Measurements from ENCODE around the gene DLEC1. TPM values are rescaled to one million over a fixed set of nuclear protein-coding genes. Genes with fewer than 3 reads are reported as not detected.

The DLEC1 gene
- total and polyA plus RNA-seq, 5 donors from 2014 or later: 0.09 to 4.9 (median 0.64) TPM

DNA sequence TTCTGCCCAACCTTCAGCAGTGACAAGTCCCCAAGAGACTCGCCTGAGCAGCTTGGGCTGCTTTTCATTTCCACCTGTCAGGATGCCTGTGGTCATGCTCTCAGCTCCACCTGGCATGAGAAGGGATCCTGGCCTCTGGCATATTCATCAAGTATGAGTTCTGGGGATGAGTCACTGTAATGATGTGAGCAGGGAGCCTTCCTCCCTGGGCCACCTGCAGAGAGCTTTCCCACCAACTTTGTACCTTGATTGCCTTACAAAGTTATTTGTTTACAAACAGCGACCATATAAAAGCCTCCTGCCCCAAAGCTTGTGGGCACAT is 102.9 kb downstream of the DLEC1 start:
- H3K36me3 Mint-ChIP-seq: peaks cover 20% of the 10 kb centered on the region
- H3K4me3 ChIP-seq (ENCODE audit: low read depth, low read length): no peak overlapping the region

DNA sequence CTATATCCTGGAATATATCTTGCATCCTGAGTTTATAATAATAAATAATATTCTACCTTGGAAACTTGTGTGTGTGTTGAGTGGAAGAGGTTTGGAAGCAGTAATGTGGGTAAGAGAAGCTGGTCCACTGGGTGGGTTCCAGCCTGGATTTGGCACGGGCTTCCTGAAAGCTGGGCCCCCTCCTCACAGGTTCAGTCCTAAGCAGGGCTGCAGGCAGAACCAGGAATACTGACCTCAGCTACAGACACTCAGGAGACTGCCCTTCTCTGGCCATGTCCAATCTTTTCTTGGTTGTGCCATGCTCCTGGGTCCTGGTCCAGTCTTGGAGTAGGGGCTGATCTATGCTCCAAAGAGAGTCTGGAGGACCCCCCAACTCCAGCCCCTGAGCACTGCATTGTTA is 104.0 kb downstream of the DLEC1 start:
- H3K27me3 ChIP-seq (ENCODE audit: control insufficient read depth, insufficient read depth, low read length): no peaks in the 10 kb centered on the region
- H3K27ac ChIP-seq (ENCODE audit: insufficient read depth, low read length, poor library complexity, severe bottlenecking): no peak overlapping the region
- H3K36me3 Mint-ChIP-seq: peaks cover 17% of the 10 kb centered on the region
- peaks cover 23% of the 10 kb centered on the region for H3K4me1 ChIP-seq (ENCODE audit: control insufficient read depth, insufficient read depth, low read length, poor library complexity, severe bottlenecking)
- peaks cover 20% of the 10 kb centered on the region for H3K36me3 ChIP-seq (ENCODE audit: control insufficient read depth, insufficient read depth, low read length)
- H3K9me3 Mint-ChIP-seq: peaks cover 0 to 17% (median 5%) of the 10 kb centered on the region in 7 donors
- no peak overlapping the region for H3K4me3 Mint-ChIP-seq
- DNase-seq: no peak
- ATAC-seq (ENCODE audit: low read depth in 2 of 2): no peak
- H3K27ac Mint-ChIP-seq: no peak overlapping the region
- peaks cover 4 to 35% (median 23%) of the 10 kb centered on the region in 4 donors for H3K4me1 Mint-ChIP-seq
- no peak overlapping the region for H3K4me3 ChIP-seq (ENCODE audit: low read depth, low read length)
- H3K9me3 ChIP-seq (ENCODE audit: control insufficient read depth in 2 of 2, low read length in 2 of 2): peaks cover 16% of the 10 kb centered on the region in 2 experiments
- peaks cover 4% of the 10 kb centered on the region for H3K27me3 Mint-ChIP-seq

More for the DNA sequence above, 102.9 kb downstream of the DLEC1 start:
- H3K27ac ChIP-seq (ENCODE audit: insufficient read depth, low read length, poor library complexity, severe bottlenecking): no peak overlapping the region
- H3K4me1 Mint-ChIP-seq: peaks cover 9 to 43% (median 20%) of the 10 kb centered on the region in 4 donors
- no peak for ATAC-seq (ENCODE audit: low read depth in 2 of 2)
- H3K9me3 ChIP-seq (ENCODE audit: control insufficient read depth in 2 of 2, low read length in 2 of 2): peaks cover 12 to 13% of the 10 kb centered on the region in 2 experiments
- no peak for DNase-seq
- H3K4me1 ChIP-seq (ENCODE audit: control insufficient read depth, insufficient read depth, low read length, poor library complexity, severe bottlenecking): peaks cover 30% of the 10 kb centered on the region
- H3K36me3 ChIP-seq (ENCODE audit: control insufficient read depth, insufficient read depth, low read length): peaks cover 20% of the 10 kb centered on the region
- no peaks in the 10 kb centered on the region for H3K27me3 ChIP-seq (ENCODE audit: control insufficient read depth, insufficient read depth, low read length)
- peaks cover 0 to 17% (median 5%) of the 10 kb centered on the region in 7 donors for H3K9me3 Mint-ChIP-seq
- H3K27me3 Mint-ChIP-seq: peaks cover 4% of the 10 kb centered on the region
- H3K4me3 Mint-ChIP-seq: peak overlapping the region in 3 of 4 donors; percentile 53 to 77 (median 73)
- peak overlapping the region in 1 of 3 donors; percentile 48 for H3K27ac Mint-ChIP-seq

DNA sequence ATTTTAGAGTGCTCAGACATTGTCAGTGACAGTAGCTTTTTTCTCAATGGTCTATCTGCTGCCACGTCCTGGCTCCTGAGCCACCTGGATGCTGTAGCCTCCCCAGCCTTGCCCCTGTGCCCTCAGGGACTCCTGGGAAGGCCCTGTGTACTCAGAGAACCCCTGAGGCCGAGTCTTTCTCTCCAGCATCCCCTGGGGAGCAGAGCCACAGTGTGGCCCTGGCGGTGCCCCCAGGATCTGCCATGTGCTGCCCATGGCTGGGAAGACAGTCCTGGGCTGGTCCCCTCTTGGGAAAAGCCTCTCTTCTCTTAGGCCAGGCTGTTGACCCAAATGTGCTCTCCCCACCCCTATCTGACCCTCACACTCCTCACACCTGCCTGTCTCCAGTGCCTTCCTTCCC is 104.5 kb downstream of the DLEC1 start:
- peaks cover 21% of the 10 kb centered on the region for H3K4me1 ChIP-seq (ENCODE audit: control insufficient read depth, insufficient read depth, low read length, poor library complexity, severe bottlenecking)
- peaks cover 4 to 34% (median 21%) of the 10 kb centered on the region in 4 donors for H3K4me1 Mint-ChIP-seq
- no peak overlapping the region for H3K4me3 ChIP-seq (ENCODE audit: low read depth, low read length)
- H3K27ac Mint-ChIP-seq: no peak overlapping the region
- peaks cover 16% of the 10 kb centered on the region in 2 experiments for H3K9me3 ChIP-seq (ENCODE audit: control insufficient read depth in 2 of 2, low read length in 2 of 2)
- no peak for DNase-seq
- H3K36me3 ChIP-seq (ENCODE audit: control insufficient read depth, insufficient read depth, low read length): peaks cover 20% of the 10 kb centered on the region
- H3K27ac ChIP-seq (ENCODE audit: insufficient read depth, low read length, poor library complexity, severe bottlenecking): no peak overlapping the region
- no peaks in the 10 kb centered on the region for H3K27me3 ChIP-seq (ENCODE audit: control insufficient read depth, insufficient read depth, low read length)
- H3K27me3 Mint-ChIP-seq: peaks cover 4% of the 10 kb centered on the region
- ATAC-seq (ENCODE audit: low read depth in 2 of 2): no peak
- H3K9me3 Mint-ChIP-seq: peaks cover 0 to 17% (median 5%) of the 10 kb centered on the region in 7 donors
- peak overlapping the region in 1 of 4 donors; percentile 29 for H3K4me3 Mint-ChIP-seq
- peaks cover 17% of the 10 kb centered on the region for H3K36me3 Mint-ChIP-seq

DNA sequence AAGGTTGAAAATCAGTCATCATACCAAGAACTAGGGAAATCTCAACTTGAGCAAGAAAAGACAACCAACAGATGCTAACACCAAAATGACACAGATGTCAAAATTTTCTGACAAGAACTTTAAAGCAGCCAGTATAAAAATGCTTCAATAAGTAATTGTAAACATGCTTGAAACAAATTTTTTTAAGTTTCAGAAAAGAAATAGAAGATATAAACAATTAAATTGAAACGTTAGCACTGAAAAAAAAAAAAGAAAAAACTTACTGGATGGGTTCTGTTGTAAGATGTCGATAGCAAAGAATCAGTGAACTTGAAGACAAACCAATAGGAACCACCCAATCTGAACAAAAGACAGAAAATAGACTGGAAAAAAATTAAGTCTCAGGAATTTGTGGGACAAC is 107.5 kb downstream of the DLEC1 start:
- ATAC-seq (ENCODE audit: low read depth in 2 of 2) (no peak), DNase-seq (no peak)
- no peak overlapping the region for H3K27ac ChIP-seq (ENCODE audit: insufficient read depth, low read length, poor library complexity, severe bottlenecking)
- peaks cover 5 to 34% (median 18%) of the 10 kb centered on the region in 4 donors for H3K4me1 Mint-ChIP-seq
- H3K27ac Mint-ChIP-seq: no peak overlapping the region
- H3K4me3 Mint-ChIP-seq: no peak overlapping the region
- H3K36me3 ChIP-seq (ENCODE audit: control insufficient read depth, insufficient read depth, low read length): peaks cover 10% of the 10 kb centered on the region
- H3K36me3 Mint-ChIP-seq: peaks cover 8% of the 10 kb centered on the region
- peaks cover 6% of the 10 kb centered on the region for H3K4me1 ChIP-seq (ENCODE audit: control insufficient read depth, insufficient read depth, low read length, poor library complexity, severe bottlenecking)
- no peaks in the 10 kb centered on the region for H3K27me3 ChIP-seq (ENCODE audit: control insufficient read depth, insufficient read depth, low read length)
- no peak overlapping the region for H3K4me3 ChIP-seq (ENCODE audit: low read depth, low read length)
- peaks cover 16% of the 10 kb centered on the region in 2 experiments for H3K9me3 ChIP-seq (ENCODE audit: control insufficient read depth in 2 of 2, low read length in 2 of 2)
- peaks cover 4% of the 10 kb centered on the region for H3K27me3 Mint-ChIP-seq
- H3K9me3 Mint-ChIP-seq: peaks cover 0 to 17% (median 5%) of the 10 kb centered on the region in 7 donors

DNA sequence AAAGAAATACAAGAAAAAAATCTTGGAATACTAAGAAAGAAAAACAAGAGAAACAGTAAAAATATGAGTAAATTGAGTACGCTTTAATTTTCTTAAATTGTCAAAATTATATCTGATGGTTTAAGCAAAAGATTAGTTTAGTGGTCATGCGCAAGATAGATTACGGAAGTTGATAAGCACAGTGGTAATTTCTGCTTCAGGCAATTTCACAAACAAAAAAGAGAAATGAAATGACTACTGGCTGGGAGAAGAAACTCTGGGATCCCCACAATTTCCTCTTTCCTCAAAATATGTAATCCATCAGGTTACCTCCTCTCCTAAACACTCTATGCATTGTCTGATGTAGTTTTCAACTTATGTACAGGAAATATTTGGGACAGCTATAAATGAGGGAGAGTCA is 108.4 kb downstream of the DLEC1 start:
- H3K27me3 Mint-ChIP-seq: peaks cover 4% of the 10 kb centered on the region

DNA sequence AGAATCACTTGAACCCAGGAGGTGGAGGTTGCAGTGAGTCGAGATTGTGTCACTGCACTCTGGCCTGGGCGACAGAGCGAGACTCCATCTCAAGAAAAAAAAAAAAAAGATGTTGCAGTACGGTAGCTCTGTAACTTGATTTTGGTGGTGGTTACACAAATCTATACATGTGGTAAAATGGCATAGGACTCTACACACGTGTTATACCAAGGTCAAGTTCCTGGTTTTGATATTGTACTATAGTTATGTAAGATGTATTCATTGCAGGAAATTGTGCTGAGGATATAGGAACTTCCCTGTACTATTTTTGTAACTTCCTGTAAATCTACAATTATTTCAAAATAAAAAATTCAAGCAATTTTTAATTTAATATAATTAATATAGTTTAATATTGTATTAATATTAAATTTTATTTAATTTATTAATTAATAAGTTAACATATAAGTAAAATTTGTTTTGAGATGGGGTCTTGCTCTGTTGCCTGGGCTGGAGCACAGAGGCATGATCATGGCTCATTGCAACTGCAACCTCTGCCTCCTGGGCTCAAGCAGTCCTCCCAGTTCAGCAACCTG is 109.4 kb downstream of the DLEC1 start:
- Mint-ChIP-seq H3K4me1 (peaks cover 13 to 36% (median 25%) of the 10 kb centered on the region in 4 donors), H3K27me3 (peaks cover 4% of the 10 kb centered on the region), H3K36me3 (no peaks in the 10 kb centered on the region), H3K9me3 (peaks cover 0 to 17% (median 6%) of the 10 kb centered on the region in 7 donors), H3K27ac (no peak overlapping the region), H3K4me3 (no peak overlapping the region)
- DNase-seq (no peak), ATAC-seq (ENCODE audit: low read depth in 2 of 2) (no peak)
- H3K27ac ChIP-seq (ENCODE audit: insufficient read depth, low read length, poor library complexity, severe bottlenecking): no peak overlapping the region
- H3K4me1 ChIP-seq (ENCODE audit: control insufficient read depth, insufficient read depth, low read length, poor library complexity, severe bottlenecking): peaks cover 12% of the 10 kb centered on the region
- no peaks in the 10 kb centered on the region for H3K36me3 ChIP-seq (ENCODE audit: control insufficient read depth, insufficient read depth, low read length)
- no peak overlapping the region for H3K4me3 ChIP-seq (ENCODE audit: low read depth, low read length)
- peaks cover 16% of the 10 kb centered on the region in 2 experiments for H3K9me3 ChIP-seq (ENCODE audit: control insufficient read depth in 2 of 2, low read length in 2 of 2)
- no peaks in the 10 kb centered on the region for H3K27me3 ChIP-seq (ENCODE audit: control insufficient read depth, insufficient read depth, low read length)

More for the DNA sequence above, 108.4 kb downstream of the DLEC1 start:
- H3K27me3 ChIP-seq (ENCODE audit: control insufficient read depth, insufficient read depth, low read length): no peaks in the 10 kb centered on the region
- Mint-ChIP-seq H3K27ac (peak overlapping the region in 1 of 3 donors; percentile 9), H3K9me3 (peaks cover 0 to 17% (median 6%) of the 10 kb centered on the region in 7 donors), H3K36me3 (peaks cover under 1% of the 10 kb centered on the region), H3K4me1 (peaks cover 11 to 35% (median 21%) of the 10 kb centered on the region in 4 donors), H3K4me3 (no peak overlapping the region)
- peaks cover 16% of the 10 kb centered on the region in 2 experiments for H3K9me3 ChIP-seq (ENCODE audit: control insufficient read depth in 2 of 2, low read length in 2 of 2)
- H3K36me3 ChIP-seq (ENCODE audit: control insufficient read depth, insufficient read depth, low read length): peaks cover 1% of the 10 kb centered on the region
- ATAC-seq (ENCODE audit: low read depth in 2 of 2) (no peak), DNase-seq (no peak)
- no peak overlapping the region for H3K27ac ChIP-seq (ENCODE audit: insufficient read depth, low read length, poor library complexity, severe bottlenecking)
- H3K4me1 ChIP-seq (ENCODE audit: control insufficient read depth, insufficient read depth, low read length, poor library complexity, severe bottlenecking): peaks cover 12% of the 10 kb centered on the region
- H3K4me3 ChIP-seq (ENCODE audit: low read depth, low read length): no peak overlapping the region

DNA sequence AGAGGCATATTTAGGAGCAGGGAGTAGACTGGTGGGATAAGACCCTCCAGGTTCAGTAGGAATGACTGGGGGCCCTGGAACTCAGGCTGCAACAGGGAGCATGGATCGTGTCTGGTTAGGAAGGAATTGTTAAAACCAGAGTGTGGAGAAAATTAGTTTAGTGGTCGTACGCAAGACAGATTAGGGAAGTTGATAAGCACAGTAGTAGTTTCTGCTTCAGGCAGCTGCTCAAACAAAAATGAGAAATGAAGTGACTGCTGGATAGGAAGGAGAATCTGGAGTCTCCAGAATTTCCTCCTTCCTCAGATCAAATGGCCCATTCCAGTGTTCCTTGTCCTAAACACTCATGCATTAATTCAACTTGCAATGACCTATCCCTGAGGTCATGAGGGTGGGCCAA is 110.7 kb downstream of the DLEC1 start:
- Histone ChIP-seq H3K4me1 (ENCODE audit: control insufficient read depth, insufficient read depth, low read length, poor library complexity, severe bottlenecking) (peaks cover 12% of the 10 kb centered on the region), H3K27ac (ENCODE audit: insufficient read depth, low read length, poor library complexity, severe bottlenecking) (no peak overlapping the region), H3K4me3 (ENCODE audit: low read depth, low read length) (no peak overlapping the region), H3K36me3 (ENCODE audit: control insufficient read depth, insufficient read depth, low read length) (no peaks in the 10 kb centered on the region), H3K27me3 (ENCODE audit: control insufficient read depth, insufficient read depth, low read length) (no peaks in the 10 kb centered on the region), H3K9me3 (ENCODE audit: control insufficient read depth in 2 of 2, low read length in 2 of 2) (peaks cover 16% of the 10 kb centered on the region in 2 experiments)
- Mint-ChIP-seq H3K4me3 (peak overlapping the region in 1 of 4 donors; percentile 2), H3K27me3 (no peaks in the 10 kb centered on the region), H3K27ac (peak overlapping the region; percentile 3 to 93 (median 16)), H3K9me3 (peaks cover 0 to 17% (median 6%) of the 10 kb centered on the region in 7 donors), H3K36me3 (no peaks in the 10 kb centered on the region), H3K4me1 (peaks cover 12 to 36% (median 22%) of the 10 kb centered on the region in 4 donors)
- ATAC-seq (ENCODE audit: low read depth in 2 of 2) (no peak), DNase-seq (no peak)
